ENCODE results near the gene BACH2.

Gene BACH2

DNA sequence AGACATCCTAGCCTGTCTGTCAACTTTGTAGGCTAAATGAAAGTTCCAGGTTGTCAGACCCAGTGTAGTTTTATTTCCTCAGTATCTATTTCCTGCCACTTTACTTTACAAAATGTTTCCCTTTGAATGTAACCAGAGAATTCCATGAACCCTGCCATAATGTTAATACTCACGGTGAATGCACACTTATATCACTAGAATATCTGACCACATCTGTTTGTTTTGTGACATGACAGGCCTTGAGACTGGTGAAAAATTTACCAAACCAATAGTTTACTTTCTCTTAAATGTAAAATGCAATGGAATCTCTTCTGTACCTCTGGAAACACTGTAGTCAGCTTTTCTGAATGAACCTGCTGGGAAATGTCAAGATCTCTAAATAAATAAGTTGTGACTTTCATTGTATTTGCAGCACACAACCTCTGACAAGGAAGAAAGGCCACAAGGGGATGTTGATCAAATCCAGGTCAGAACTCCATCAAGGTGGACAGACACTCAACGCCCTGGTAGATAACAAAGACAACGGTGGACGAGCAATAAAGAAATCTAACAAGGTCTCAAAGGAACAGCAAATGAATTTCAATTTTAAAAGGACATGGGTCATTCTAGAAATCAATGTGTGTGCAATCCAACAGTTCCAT, 59.2 kb downstream of the BACH2 start:
- no peak for DNase-seq

GRCh38 chr6:90233994-90234393, 62.6 kb downstream of the BACH2 start:
- DNase-seq = no peak

- no peak for DNase-seq
These were observed 63.4 kb downstream of the BACH2 start for GRCh38 chr6:90233213-90233612.

DNA sequence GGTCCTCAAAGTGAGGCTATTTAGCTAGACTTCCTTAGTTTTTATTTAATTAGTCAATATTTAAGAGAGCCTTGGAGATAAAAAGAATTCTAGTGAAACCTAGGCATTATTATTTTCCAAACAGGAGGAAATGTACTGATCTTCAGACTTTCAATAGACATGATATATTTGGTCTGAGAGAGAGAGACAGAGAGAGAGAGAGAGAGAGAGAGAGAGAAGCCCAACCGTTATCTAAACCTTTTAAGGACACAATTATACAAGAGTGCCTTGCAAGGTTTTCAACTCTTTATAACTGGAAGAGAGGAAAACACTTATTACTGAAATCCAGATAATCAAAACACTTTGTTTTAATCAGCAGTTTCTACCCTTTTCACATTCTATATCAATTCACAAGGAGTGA, 64.8 kb downstream of the BACH2 start:
- no peak for DNase-seq

GRCh38 chr6:90231308-90231707, 65.3 kb downstream of the BACH2 start:
- no peak for DNase-seq

- no peak for DNase-seq
These were observed 66.0 kb downstream of the BACH2 start for GRCh38 chr6:90230548-90231215.

DNA sequence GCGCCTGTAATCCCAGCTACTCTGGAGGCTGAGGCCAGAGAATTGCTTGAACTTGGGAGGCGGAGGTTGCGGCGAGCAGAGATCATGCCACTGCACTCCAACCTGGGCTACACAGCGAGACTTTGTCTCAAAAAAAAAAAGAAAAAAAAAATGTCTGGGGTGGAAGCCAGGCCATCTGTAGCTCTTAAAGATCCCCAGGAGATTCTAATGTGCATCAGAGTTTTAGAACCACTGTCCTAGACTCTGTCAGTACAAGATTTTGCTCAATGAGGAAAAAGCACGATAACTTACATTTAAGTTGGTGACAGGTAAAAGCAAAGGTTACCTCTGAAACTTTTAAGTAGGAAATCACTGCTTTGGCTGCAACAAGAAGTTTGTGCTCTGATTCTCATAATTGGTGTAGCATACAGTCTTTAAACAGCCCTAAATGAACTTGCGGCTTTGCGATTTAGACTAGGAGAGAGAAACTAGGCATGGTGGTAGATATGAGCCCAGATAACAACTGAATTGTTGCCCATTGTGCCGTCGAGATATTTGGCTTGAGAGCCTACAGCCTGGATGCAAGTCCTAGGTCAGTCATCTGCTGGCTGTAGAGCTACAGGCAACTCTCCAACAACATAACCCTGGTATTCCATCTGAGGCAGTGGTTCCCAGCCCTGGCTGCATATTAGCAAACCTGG, 67.2 kb downstream of the BACH2 start:
- no peak for DNase-seq

DNA sequence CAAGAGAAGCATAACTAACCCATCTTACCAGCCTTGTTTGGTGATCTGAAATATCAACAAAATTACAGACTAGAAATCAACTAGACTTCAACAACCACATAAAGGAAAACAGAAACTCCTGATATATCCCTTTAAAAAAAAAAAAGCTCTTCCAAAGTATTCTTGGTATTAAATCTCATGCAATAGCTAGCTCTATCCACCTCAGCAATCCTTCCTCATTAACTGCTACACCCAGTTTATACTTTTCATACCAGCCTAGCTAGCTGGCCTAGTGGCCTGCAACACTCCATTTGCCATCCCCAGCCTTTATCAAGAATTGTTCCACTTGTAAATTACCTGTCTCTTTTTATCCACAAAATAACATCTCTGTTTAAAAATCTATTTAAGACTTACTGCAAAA, 69.0 kb downstream of the BACH2 start:
- DNase-seq = no peak

- DNase-seq = no peak
These were observed 69.4 kb downstream of the BACH2 start for GRCh38 chr6:90227213-90227612.

DNA sequence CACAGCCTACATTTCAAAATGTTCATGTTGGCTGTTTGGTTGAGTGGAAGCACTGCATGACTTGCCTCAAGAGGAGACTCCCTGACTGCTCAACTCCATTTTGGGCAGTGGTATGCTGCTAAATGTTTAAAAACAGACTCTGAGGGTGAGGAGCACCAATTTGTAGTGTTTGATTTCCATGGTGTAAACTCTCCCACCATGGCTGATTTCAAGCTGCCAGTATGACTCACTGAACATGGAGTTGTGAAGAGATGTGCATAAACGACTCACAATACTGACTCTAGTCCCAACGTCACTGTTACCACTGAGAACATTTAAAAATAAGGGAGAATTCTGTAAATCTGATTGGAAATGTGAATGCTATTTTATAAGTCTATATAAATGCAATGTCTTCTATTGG, 70.4 kb downstream of the BACH2 start:
- no peak for DNase-seq

DNA sequence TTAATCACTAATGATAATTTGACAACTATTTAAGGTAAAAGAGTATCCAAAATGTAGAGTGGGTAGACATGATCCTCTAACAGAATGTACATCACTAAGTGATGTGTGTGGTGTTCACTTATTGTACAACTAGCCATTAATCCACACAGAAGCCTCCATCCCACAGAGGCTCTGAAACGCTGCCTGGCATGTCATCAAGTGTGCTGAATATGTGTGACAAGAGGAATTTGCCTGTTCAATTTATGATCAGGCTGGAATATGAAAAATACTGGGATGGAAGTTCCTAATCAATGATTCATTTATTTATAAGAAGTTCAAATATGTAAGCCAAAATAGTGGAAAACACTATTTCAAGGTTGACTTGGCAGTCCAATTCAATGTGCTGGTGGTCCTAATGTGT, 72.4 kb downstream of the BACH2 start:
- DNase-seq = no peak

DNA sequence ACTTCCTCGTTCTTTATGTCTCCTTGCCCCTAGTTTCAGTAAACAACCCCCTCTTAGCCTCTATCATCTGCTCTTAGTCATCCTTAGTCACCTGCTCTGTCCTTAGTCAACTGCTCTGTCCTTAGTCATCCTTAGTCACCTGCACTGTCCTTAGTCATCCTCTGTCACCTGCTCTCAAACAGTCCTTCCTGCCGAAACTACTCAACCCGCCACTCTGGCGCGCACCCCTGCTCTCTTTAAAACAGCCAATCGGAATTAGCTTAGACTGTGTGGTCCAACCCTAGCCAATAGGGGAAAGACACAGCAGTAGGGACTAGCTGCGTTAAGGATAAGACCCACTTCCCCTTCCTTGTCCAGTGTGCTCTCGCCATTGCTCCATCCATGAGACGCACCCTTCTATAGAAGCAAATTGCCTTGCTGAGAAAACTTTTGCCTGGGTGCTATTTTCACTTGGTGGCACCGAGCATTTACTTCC, 73.9 kb downstream of the BACH2 start:
- no peak for DNase-seq

DNA sequence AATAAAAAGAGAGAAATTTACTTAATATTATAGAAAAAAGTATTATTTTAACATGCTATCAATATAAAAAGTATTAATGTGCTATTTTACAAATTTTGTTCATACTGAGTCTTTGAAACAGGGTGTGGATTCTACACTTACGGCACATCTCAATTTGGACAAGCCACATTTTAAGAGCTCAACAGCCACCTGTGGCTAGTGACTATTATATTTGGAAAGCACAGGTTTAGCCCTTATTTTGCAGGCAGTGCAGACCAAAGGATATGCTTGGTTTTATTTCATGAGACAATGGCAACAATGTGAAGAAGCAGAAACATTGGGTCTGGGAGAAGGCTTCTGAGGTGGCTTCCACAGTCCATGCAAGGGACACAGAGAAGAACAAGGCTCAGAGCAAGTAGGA, 74.6 kb downstream of the BACH2 start:
- DNase-seq = no peak

- no peak for DNase-seq
These were observed 75.2 kb downstream of the BACH2 start for GRCh38 chr6:90221403-90221802.

DNA sequence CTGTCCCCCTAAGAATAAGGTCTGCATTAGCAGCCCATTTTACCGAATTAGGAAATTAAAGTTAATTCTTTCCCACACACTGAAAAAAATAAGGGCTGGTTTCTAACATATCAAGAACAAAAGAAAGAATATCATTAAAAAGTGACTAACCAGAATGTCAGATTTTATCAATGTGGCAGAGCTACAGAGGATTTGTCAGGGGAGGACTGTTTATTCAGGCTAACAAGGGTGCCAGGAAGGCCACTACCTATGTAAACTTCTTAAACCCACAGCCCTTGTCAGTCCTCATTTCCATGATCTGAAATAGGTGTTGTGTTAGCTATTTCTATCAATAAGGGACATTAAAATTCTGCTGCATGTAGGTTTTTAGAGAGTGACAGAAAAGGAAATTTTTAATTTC, 76.4 kb downstream of the BACH2 start:
- no peak for DNase-seq

- DNase-seq = no peak
These were observed 77.2 kb downstream of the BACH2 start for GRCh38 chr6:90219209-90219985.

DNA sequence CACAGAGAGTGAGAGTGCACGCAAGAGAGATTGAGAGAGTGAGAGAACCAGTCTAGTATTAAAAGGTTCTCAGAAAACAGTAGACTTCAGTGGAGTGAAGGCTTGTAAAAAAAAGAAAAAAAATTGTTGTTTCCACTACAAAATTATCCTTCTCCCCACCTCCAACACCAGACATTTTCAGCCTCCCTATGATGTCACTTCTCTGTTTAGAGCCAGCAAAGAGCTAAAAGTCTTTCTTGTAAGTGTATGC, 77.8 kb downstream of the BACH2 start:
- DNase-seq = no peak

DNA sequence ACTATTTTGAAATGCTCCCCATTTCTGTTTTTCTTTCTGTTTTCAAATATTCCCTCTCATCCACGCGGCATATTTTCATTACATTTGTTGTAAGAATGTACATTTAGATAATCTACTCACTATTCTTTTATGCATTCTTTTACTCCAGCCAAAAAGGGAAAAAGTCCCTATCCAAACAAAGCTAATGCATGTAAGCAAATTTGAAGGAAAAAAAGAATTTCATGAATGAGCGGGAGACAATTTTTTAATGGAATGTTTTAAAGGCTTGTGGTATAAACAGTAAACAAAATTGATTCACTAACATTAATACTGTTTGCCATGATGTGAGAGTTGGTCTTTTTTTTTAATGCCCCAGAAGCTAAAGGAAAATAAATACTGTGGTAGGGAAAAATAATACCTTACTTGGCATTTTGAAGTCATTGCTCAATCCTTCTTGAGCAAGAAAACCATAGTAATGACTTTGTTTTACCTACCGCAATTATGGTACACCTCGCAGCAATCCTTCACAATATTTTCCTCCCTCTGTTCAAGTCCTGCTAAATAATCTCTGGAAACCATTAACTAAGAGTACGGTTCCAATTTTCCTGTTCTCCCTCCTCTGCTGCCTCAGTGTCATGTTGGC, 79.0 kb downstream of the BACH2 start:
- no peak for DNase-seq

DNA sequence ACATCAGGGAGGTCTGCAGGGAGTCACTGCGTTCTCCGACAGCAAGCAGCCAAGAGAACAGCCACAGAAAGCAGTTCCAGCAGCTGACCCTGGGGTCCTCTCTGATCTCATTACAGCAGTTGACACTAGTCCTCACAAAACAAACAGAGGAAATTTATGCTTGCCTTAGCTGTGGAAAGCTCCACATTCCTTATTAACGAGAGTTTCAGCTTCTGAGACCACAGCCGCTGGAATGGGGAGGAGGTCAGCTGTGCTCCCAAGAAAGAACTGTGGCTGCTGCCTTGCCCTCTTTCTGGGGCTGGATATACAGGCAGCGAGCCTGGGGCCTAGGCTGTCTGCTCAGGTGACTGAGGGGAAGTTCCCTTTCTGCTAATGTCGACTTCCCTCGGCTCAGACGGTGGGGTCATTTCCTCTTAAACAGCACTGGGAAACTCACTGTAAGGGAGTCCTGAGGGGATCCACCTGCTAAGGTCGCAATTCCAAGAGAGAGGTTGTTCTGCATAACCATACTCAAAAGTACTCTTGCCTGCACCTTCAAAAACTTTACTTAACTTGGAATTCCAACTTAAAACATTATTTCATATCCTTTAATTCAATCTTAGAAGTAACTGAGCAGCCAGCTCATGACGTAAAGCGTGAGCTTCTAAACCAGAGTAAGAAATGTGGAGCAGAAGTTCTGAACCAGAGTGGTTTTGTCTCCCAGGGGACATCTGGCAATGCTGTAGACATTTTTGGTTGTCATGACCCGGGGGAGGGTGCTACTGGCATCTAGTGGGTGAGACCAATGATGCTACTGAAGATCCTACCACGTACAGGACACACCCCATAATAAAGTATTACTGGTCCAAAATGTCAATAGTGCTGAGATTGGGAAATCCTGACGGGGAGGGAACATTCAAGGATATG, 80.3 kb downstream of the BACH2 start:
- DNase-seq = no peak

DNA sequence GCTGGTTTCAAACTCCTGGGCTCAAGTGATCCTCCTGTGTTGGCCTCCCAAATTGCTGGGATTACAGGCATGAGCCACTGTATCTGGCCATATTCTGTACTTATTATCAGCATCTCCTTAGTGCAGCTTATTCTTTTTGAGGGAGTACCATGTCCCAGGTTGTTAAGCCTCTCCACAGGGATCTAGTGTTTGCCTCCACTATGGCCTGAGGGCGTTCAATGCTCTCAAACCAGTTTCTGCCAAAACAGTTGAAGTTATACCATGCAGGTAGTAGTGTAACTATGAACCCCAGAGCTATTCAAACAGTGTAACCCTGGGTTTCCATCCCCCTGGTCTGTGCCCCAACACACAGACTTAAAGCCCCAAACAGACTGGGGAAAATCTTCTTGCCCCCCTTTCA, 81.7 kb downstream of the BACH2 start:
- DNase-seq = no peak

GRCh38 chr6:90214461-90214860, 82.2 kb downstream of the BACH2 start:
- no peak for DNase-seq

DNA sequence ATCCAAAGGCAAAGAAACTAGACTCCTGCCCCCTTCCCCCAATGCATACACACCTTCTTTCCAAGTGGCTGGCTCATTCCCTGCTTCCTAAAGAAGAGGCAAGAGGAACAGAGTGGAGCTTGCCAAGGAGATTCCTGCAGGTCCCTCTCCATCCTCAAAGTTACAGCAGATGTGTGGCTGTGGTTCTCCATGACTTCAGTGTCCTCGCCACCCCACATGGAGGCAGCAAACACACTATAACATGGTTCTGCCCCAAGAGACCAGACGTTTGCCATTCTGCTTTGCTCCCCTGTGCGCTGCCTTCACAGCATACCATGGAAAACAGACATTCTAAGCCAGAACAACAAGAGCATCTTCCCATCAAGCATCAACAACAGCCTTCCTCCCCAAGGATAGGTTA, 84.4 kb downstream of the BACH2 start:
- DNase-seq = no peak

Data from SW 1271 (cell line).